Glutamatergic neuron (in vitro differentiated cells): ENCODE data around the gene SH3PXD2A. TPM values are rescaled to one million over a fixed set of nuclear protein-coding genes. Genes with fewer than 3 reads are reported as not detected.

Experiments used
- DNase-seq: peaks from one replicate; pipeline ENCODE4 v3.0.0; 2022
- H3K27ac Mint-ChIP-seq: one replicate; pipeline ENCODE4 v1.8.0; 2020; ENCODE audit warnings: mild to moderate bottlenecking, mixed read lengths, inconsistent platforms; ENCODE audit not compliant: unreplicated experiment
- H3K27me3 Mint-ChIP-seq: one replicate; pipeline ENCODE4 v1.8.0; 2020; ENCODE audit warnings: mild to moderate bottlenecking, moderate library complexity, mixed read lengths, inconsistent platforms; ENCODE audit not compliant: unreplicated experiment
- H3K36me3 Mint-ChIP-seq: one replicate; pipeline ENCODE4 v1.8.0; 2020; ENCODE audit warnings: mild to moderate bottlenecking, mixed read lengths, inconsistent platforms; ENCODE audit not compliant: unreplicated experiment
- H3K4me1 Mint-ChIP-seq: one replicate; pipeline ENCODE4 v1.8.0; 2020; ENCODE audit warnings: mild to moderate bottlenecking, low read depth, mixed read lengths, inconsistent platforms; ENCODE audit not compliant: unreplicated experiment
- H3K4me3 Mint-ChIP-seq: one replicate; pipeline ENCODE4 v1.8.0; 2020; ENCODE audit warnings: mild to moderate bottlenecking, mixed read lengths, inconsistent platforms; ENCODE audit not compliant: unreplicated experiment
- H3K9me3 Mint-ChIP-seq: one replicate; pipeline ENCODE4 v1.8.0; 2020; ENCODE audit warnings: mild to moderate bottlenecking, moderate library complexity, mixed read lengths, inconsistent platforms; ENCODE audit not compliant: unreplicated experiment
- CTCF ChIP-seq: fragments of 200-600 bp; sonication (generic); IDR thresholded peaks from one replicate; pipeline ENCODE4 v1.5.0; 2021; ENCODE audit not compliant: partially characterized antibody, unreplicated experiment
- total RNA-seq: library from RNA; stranded (reverse); fragmentation: NEBNext Ultra II Directional; extraction: Animal tissue kit (Norgen Biotek cat#: 25700); gene quantifications from one replicate; pipeline ENCODE4 v1.2.1, GENCODE V29; 2021; ENCODE audit not compliant: unreplicated experiment

Gene SH3PXD2A
- total RNA-seq, 1 donor from 2014 or later, result 16.7 TPM

- Mint-ChIP-seq H3K27ac (no peak overlapping the region), H3K4me1 (peaks cover 27% of the 10 kb centered on the region), H3K4me3 (no peak overlapping the region), H3K36me3 (no peaks in the 10 kb centered on the region), H3K27me3 (peaks cover 2% of the 10 kb centered on the region), H3K9me3 (peaks cover 2% of the 10 kb centered on the region)
- no peak for TF ChIP-seq CTCF
- no peak for DNase-seq
These were observed 34.9 kb upstream of the SH3PXD2A start for GRCh38 chr10:103890194-103890658.

- TF ChIP-seq CTCF, result no peak
- no peak overlapping the region for H3K4me3 Mint-ChIP-seq
- H3K4me1 Mint-ChIP-seq, result peaks cover 19% of the 10 kb centered on the region
- peaks cover 2% of the 10 kb centered on the region for H3K27me3 Mint-ChIP-seq
- no peaks in the 10 kb centered on the region for H3K36me3 Mint-ChIP-seq
- no peak overlapping the region for H3K27ac Mint-ChIP-seq
- peaks cover 2% of the 10 kb centered on the region for H3K9me3 Mint-ChIP-seq
- DNase-seq, result no peak
These were observed 33.8 kb upstream of the SH3PXD2A start for GRCh38 chr10:103889121-103889720.

GRCh38 chr10:103888113-103888841, 32.9 kb upstream of the SH3PXD2A start:
- no peaks in the 10 kb centered on the region for H3K36me3 Mint-ChIP-seq
- peaks cover 10% of the 10 kb centered on the region for H3K4me1 Mint-ChIP-seq
- peak overlapping the region; percentile 38 for H3K27ac Mint-ChIP-seq

GRCh38 chr10:103885617-103886016, 30.2 kb upstream of the SH3PXD2A start:
- Mint-ChIP-seq H3K9me3 (peaks cover 2% of the 10 kb centered on the region), H3K4me1 (peaks cover 4% of the 10 kb centered on the region), H3K27ac (no peak overlapping the region), H3K27me3 (peaks cover 2% of the 10 kb centered on the region), H3K4me3 (no peak overlapping the region), H3K36me3 (no peaks in the 10 kb centered on the region)
- TF ChIP-seq CTCF, result no peak
- no peak for DNase-seq

More at GRCh38 chr10:103888113-103888841, 32.9 kb upstream of the SH3PXD2A start:
- DNase-seq, result no peak
- peaks cover 2% of the 10 kb centered on the region for H3K9me3 Mint-ChIP-seq
- peaks cover 2% of the 10 kb centered on the region for H3K27me3 Mint-ChIP-seq
- peak; percentile 91 for TF ChIP-seq CTCF
- no peak overlapping the region for H3K4me3 Mint-ChIP-seq

GRCh38 chr10:103884681-103885139, 29.3 kb upstream of the SH3PXD2A start:
- no peak overlapping the region for H3K4me3 Mint-ChIP-seq
- no peaks in the 10 kb centered on the region for H3K36me3 Mint-ChIP-seq
- H3K4me1 Mint-ChIP-seq, result peaks cover 7% of the 10 kb centered on the region
- peaks cover under 1% of the 10 kb centered on the region for H3K9me3 Mint-ChIP-seq
- peak; percentile 90 for TF ChIP-seq CTCF
- H3K27ac Mint-ChIP-seq, result no peak overlapping the region
- H3K27me3 Mint-ChIP-seq, result peaks cover 2% of the 10 kb centered on the region
- DNase-seq, result no peak
